ENCODE measurements around the gene RMDN3.

The RMDN3 gene

GRCh38 chr15:40782609-40783227 is 27.7 kb upstream of the RMDN3 start:
- no peak overlapping the region for H3K4me3 ChIP-seq (ENCODE audit: low read depth in 1 of 2, low read length in 2 of 2)
- peaks cover 16% of the 10 kb centered on the region for H3K4me1 ChIP-seq (ENCODE audit: insufficient read depth, low read length)
- H3K9ac ChIP-seq (ENCODE audit: low read depth, low read length) = no peak overlapping the region
- H3K27me3 ChIP-seq (ENCODE audit: insufficient read depth, low read length, poor library complexity) = no peaks in the 10 kb centered on the region
- H3K9me3 ChIP-seq (ENCODE audit: insufficient read depth, low read length, severe bottlenecking) = no peaks in the 10 kb centered on the region
- H3K79me2 ChIP-seq (ENCODE audit: insufficient read depth, low read length) = peaks cover 23% of the 10 kb centered on the region
- H3K27ac ChIP-seq (ENCODE audit: low read length) = no peak overlapping the region
- peaks cover 26% of the 10 kb centered on the region; the same call in 1 of the 2 replicates for H4K20me1 ChIP-seq (ENCODE audit: insufficient read depth, low read length)
- DNase-seq (peak; percentile 69), ATAC-seq (ENCODE audit: insufficient read depth, low read depth) (peak; percentile 84)
- TF ChIP-seq CTCF (IDR thresholded peaks at IDR 0.05; ENCODE audit: borderline replicate concordance, extremely low read depth, low read length, poor library complexity, severe bottlenecking) (peak; percentile 87), EZH2 (IDR thresholded peaks at IDR 0.05; ENCODE audit: borderline replicate concordance, low read depth, low read length, severe bottlenecking) (no peak)
- H3K4me2 ChIP-seq (ENCODE audit: insufficient read depth, low read length) = no peak overlapping the region
- H2AFZ ChIP-seq (ENCODE audit: low read depth, low read length) = no peak overlapping the region
- H3K36me3 ChIP-seq (ENCODE audit: insufficient read depth, low read length) = peaks cover 20% of the 10 kb centered on the region

GRCh38 chr15:40776537-40777141 is 21.6 kb upstream of the RMDN3 start:
- H3K4me2 ChIP-seq (ENCODE audit: insufficient read depth, low read length) = no peak overlapping the region
- H3K36me3 ChIP-seq (ENCODE audit: insufficient read depth, low read length) = peaks cover 71% of the 10 kb centered on the region
- H3K27me3 ChIP-seq (ENCODE audit: insufficient read depth, low read length, poor library complexity) = no peaks in the 10 kb centered on the region
- H3K9ac ChIP-seq (ENCODE audit: low read depth, low read length) = no peak overlapping the region
- ATAC-seq (ENCODE audit: insufficient read depth, low read depth) (peak; percentile 79), DNase-seq (peak; percentile 44)
- TF ChIP-seq EZH2 (IDR thresholded peaks at IDR 0.05; ENCODE audit: borderline replicate concordance, low read depth, low read length, severe bottlenecking) (no peak), CTCF (IDR thresholded peaks at IDR 0.05; ENCODE audit: borderline replicate concordance, extremely low read depth, low read length, poor library complexity, severe bottlenecking) (no peak)
- H3K4me3 ChIP-seq (ENCODE audit: low read depth in 1 of 2, low read length in 2 of 2) = no peak overlapping the region
- H2AFZ ChIP-seq (ENCODE audit: low read depth, low read length) = no peak overlapping the region
- H3K9me3 ChIP-seq (ENCODE audit: insufficient read depth, low read length, severe bottlenecking) = no peaks in the 10 kb centered on the region
- H3K27ac ChIP-seq (ENCODE audit: low read length) = no peak overlapping the region
- no peaks in the 10 kb centered on the region for H3K4me1 ChIP-seq (ENCODE audit: insufficient read depth, low read length)
- H4K20me1 ChIP-seq (ENCODE audit: insufficient read depth, low read length) = peaks cover 3% of the 10 kb centered on the region
- peaks cover 2% of the 10 kb centered on the region; the same call in 1 of the 2 replicates for H3K79me2 ChIP-seq (ENCODE audit: insufficient read depth, low read length)

GRCh38 chr15:40775740-40776536 is 20.9 kb upstream of the RMDN3 start:
- TF ChIP-seq CTCF (IDR thresholded peaks at IDR 0.05; ENCODE audit: borderline replicate concordance, extremely low read depth, low read length, poor library complexity, severe bottlenecking) (no peak), EZH2 (IDR thresholded peaks at IDR 0.05; ENCODE audit: borderline replicate concordance, low read depth, low read length, severe bottlenecking) (no peak)
- H3K9me3 ChIP-seq (ENCODE audit: insufficient read depth, low read length, severe bottlenecking) = no peaks in the 10 kb centered on the region
- peaks cover 5% of the 10 kb centered on the region for H3K4me1 ChIP-seq (ENCODE audit: insufficient read depth, low read length)
- ATAC-seq (ENCODE audit: insufficient read depth, low read depth) (no peak), DNase-seq (no peak)
- no peaks in the 10 kb centered on the region for H3K27me3 ChIP-seq (ENCODE audit: insufficient read depth, low read length, poor library complexity)
- H3K4me3 ChIP-seq (ENCODE audit: low read depth in 1 of 2, low read length in 2 of 2) = no peak overlapping the region
- no peak overlapping the region for H3K27ac ChIP-seq (ENCODE audit: low read length)
- H3K4me2 ChIP-seq (ENCODE audit: insufficient read depth, low read length) = no peak overlapping the region
- no peak overlapping the region for H3K9ac ChIP-seq (ENCODE audit: low read depth, low read length)
- peaks cover 7% of the 10 kb centered on the region for H4K20me1 ChIP-seq (ENCODE audit: insufficient read depth, low read length)
- no peak overlapping the region for H2AFZ ChIP-seq (ENCODE audit: low read depth, low read length)
- H3K36me3 ChIP-seq (ENCODE audit: insufficient read depth, low read length) = peaks cover 73% of the 10 kb centered on the region
- H3K79me2 ChIP-seq (ENCODE audit: insufficient read depth, low read length) = peaks cover 2% of the 10 kb centered on the region; the same call in 1 of the 2 replicates
